HG02588 (cell line): ENCODE data around the gene ATAD3C.
"Not testable (repeated sequence)": the region's sequence is repeated elsewhere in the genome, so short reads cannot be mapped to it uniquely, and the experiment has no call there.

ENCODE experiments used
- ATAC-seq: cut with Tn5 transposase; IDR thresholded peaks from one replicate; pipeline ENCODE4 v1.9.1; 2021; ENCODE audit warnings: mild to moderate bottlenecking, moderate library complexity; ENCODE audit not compliant: unreplicated experiment

The ATAD3C gene

GRCh38 chr1:1418464-1419362 is 30.8 kb upstream of the ATAD3C start:
- ATAC-seq = no peak

GRCh38 chr1:1419363-1419812 is 30.1 kb upstream of the ATAD3C start:
- ATAC-seq = no peak

- no peak for ATAC-seq
Measured at GRCh38 chr1:1419813-1420653, 29.5 kb upstream of the ATAD3C start.

GRCh38 chr1:1420654-1421141 is 28.8 kb upstream of the ATAD3C start:
- ATAC-seq = no peak

- no peak for ATAC-seq
Measured at GRCh38 chr1:1421147-1421906, 28.2 kb upstream of the ATAD3C start, which contains the start of gene ANKRD65. Gene ANKRD65 (minus strand): TSS chr1:1421276. CDS start chr1:1421005, 271 bp downstream.

- ATAC-seq = no peak
Measured at GRCh38 chr1:1421907-1422464, 27.5 kb upstream of the ATAD3C start.

- ATAC-seq = no peak
Measured at GRCh38 chr1:1422465-1423244, 26.8 kb upstream of the ATAD3C start.

GRCh38 chr1:1423245-1423597 is 26.3 kb upstream of the ATAD3C start:
- no peak for ATAC-seq

GRCh38 chr1:1424707-1425106 is 24.8 kb upstream of the ATAD3C start:
- ATAC-seq = no peak

- ATAC-seq = no peak
Measured at GRCh38 chr1:1425426-1425752, 24.1 kb upstream of the ATAD3C start.

- no peak for ATAC-seq
Measured at GRCh38 chr1:1425753-1426495, 23.6 kb upstream of the ATAD3C start.

- no peak for ATAC-seq
Measured at GRCh38 chr1:1426496-1427105, 22.9 kb upstream of the ATAD3C start.

GRCh38 chr1:1427106-1427819 is 22.2 kb upstream of the ATAD3C start:
- ATAC-seq = no peak

- no peak for ATAC-seq
Measured at GRCh38 chr1:1427820-1428148, 21.7 kb upstream of the ATAD3C start.

- ATAC-seq = no peak
Measured at GRCh38 chr1:1428174-1428573, 21.3 kb upstream of the ATAD3C start.

GRCh38 chr1:1428967-1429366 is 20.5 kb upstream of the ATAD3C start:
- ATAC-seq = not testable (repeated sequence)

- no peak for ATAC-seq
Measured at GRCh38 chr1:1429671-1430073, 19.8 kb upstream of the ATAD3C start.
